ENCODE measurements around the gene HDC. TPM values are rescaled to one million over a fixed set of nuclear protein-coding genes. Genes with fewer than 3 reads are reported as not detected.

The HDC gene
- total RNA-seq, 2 donors from 2014 or later, result 0.65 to 1.1 TPM

Other genes starting within 250 kb of the HDC start
- gene ATP8B4, start 146.5 kb downstream of the HDC start, total RNA-seq, result 1 to 10 TPM; 5.4 to 9.7 TPM
- gene SLC27A2, start 83.5 kb downstream of the HDC start, total RNA-seq, result under 1 TPM; 0.10 to 0.74 TPM
- gene GABPB1, start 89.5 kb upstream of the HDC start, total RNA-seq, result 10 to 100 TPM in 1 of 2 donors, 1 to 10 TPM in 1; 9.7 to 11.5 TPM
- 10 to 100 TPM; 44.9 to 46.7 TPM for gene USP8, start 158.7 kb upstream of the HDC start, total RNA-seq